GM19438 (cell line): ENCODE data around the gene ZFP36L1.

Experiments used
- ATAC-seq: cut with Tn5 transposase; IDR thresholded peaks from one replicate; pipeline ENCODE4 v1.9.1; 2021; ENCODE audit warnings: low read depth; ENCODE audit not compliant: unreplicated experiment

The ZFP36L1 gene

DNA sequence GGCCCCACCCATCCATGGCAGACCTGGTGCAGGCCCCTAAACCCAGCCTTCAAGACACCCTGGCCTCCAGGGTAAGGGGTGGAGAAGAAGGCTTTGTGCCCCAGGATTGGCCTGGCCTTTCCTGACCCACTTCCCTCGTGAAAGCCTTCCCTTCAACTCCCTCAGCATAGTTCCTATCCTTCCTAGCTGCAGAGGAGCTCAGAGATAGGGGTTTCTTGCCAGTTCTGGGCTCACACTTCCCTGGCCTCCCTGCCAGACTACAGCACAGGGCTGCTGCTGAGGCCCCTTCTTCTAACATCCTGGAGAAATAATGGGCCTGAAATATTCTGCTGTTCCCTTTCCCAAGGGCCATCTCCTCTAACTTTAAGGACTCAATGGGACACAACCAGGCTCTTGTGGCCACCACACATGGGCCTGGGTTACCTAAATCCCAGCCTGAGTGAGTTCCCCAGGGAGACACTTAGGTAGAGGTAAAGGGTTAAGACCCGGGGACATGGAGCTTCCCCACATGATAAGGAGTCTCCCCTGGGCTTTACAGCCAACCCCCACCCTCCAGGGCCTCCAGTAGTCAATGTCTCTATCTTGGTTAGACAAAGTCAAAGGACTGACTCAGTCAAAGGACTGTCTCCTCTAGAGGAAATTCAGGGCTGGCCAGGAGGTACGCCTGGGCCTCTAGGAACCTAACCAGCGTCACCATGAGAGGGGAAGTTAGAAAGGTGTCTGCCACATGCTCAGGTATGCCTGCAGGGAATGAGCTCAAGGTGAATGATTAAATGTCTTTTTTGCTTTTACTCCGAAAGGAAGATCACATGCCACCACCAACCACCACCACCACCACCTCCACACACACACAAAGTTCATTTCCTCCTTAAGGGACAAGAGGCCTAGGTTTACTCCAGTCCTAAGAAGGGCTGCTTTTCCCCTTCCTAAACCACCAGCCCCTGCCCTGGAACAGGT, 7.1 kb downstream of the ZFP36L1 start:
- ATAC-seq, result no peak

DNA sequence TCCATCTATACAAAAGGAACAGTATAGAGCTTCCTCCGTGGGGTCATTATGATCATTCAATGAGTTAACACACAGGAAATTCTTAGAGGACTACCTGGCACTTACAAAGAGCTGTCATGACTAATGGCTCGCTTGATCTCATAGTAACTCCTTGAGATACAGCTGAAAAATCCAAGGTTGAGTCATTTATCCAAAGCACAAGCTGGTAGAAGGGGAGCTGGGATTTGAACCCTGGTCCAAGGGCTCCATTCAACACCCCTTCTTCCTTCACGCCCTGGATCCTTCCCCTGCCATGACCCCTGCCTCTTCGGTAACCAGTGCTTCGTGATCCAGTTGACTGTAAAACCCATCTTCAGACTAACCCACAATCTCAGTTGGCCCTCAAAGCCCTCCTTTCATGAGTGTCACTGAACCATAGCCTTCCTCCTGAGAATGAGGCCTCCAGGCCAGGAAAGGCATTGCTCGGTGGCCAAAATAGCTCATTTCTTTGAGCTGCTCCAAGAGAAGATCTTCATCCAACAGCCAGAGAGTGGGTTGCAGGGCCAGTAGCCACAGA, 7.8 kb downstream of the ZFP36L1 start:
- ATAC-seq, result no peak

DNA sequence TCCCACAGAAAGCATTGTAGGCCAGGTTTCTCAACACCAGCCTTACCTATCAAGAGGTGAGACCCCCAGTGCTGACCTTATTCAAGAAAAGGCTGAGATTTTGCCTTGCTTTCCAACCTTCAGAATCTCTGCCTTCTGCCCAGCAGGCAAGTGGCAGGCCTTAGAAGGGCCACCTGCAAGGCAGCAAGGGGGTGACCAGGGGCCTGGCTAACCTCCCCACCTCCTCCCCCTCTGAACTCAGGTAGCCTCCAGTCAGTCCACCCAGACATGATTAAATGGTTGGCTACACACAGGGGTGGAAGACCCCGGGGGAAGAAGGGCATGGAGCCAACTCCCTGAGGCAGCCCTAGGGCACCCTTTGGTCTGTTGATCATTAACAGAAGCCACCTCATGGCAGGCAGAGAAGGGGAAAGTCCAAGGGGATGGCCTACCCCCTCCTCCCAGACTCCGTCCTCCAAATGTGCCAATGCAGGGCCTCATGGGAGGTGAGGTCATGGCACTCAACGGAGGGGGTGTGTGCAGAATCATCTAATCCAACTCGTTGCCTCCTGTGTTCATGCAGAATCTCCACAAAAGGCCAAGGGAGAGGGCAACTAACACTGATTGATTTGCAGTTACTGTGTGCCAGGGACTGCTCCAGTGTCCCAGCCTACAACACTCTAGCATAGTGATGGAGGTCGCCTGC, 8.5 kb downstream of the ZFP36L1 start:
- ATAC-seq, result no peak

DNA sequence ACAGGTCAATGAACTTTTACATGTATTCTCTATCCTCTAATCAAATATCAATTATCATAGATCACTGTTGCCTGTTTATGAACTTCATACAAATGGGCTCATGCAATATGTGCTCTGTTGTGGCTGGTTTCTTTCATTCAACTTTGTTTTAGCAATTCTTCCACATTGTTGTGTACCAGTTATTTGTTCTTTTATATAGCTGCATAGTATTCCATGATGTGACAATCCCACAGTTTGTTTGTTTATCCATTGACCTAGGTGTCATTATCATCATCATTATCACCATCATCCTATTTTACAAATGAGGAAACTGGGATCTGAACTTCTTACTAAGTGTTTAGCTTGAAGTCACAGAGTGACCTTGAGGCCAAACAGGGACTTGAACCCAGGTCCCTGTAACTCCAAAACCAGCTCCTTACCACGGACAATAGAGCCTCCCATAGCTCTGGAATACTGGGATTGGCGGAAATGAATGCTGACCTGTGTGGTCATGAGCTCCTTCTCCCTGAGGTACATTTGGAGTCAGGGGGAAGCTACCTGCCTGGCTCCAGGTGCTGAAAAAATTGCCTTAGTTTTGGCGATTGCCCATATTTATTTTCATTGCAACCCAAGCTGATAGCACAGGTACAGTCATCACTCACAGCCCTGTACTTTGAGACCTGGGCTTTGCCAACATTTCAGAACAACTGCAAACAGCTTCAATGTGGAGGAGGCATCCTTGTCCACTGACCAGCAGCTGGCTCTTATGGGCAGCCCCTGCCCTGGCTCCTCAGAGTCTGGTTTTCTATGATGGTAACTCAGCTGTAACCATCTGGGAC, 9.2 kb downstream of the ZFP36L1 start:
- no peak for ATAC-seq

DNA sequence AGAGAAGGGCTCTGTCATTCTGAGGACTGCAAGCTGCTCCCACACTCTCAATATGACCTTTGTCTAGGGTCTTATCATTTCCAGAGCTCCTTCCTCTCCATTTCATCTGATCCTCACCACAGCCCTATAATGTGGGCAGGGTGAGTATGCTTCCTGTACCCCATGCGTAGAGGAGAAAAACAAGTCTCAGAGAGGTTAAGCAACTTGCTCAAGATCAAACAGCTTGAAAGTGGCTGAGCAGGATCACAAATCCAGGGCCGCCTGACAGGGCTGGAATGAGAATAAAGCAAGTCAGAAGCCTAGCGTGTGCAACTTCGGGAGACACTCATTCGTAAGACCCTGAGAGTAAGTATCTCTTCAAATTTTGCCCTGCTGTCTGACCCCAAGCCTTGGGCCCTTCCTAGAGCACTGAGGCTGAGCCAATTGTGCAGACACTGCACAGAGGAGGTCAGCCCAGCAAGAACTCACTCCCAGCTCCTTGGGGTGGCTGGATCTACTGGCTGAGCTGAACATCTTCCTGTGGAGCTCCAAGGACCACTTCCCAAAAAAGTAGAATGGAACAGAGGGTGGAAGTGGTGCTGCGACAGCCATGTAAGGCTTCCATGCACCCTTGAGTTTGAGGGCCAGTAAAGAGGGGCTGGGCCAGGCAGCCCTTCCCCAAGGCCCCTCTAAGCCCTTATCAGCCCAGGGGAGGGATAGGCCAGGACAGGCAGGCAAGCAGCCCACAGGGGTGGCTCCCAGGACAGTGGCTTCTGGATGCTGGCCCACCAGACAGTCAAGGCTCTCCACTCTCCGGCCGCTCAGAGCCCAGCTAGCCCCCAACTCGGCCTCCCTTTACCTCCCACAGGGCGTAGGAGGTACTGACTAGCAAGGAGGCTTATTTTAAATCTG, 10.5 kb downstream of the ZFP36L1 start:
- no peak for ATAC-seq

DNA sequence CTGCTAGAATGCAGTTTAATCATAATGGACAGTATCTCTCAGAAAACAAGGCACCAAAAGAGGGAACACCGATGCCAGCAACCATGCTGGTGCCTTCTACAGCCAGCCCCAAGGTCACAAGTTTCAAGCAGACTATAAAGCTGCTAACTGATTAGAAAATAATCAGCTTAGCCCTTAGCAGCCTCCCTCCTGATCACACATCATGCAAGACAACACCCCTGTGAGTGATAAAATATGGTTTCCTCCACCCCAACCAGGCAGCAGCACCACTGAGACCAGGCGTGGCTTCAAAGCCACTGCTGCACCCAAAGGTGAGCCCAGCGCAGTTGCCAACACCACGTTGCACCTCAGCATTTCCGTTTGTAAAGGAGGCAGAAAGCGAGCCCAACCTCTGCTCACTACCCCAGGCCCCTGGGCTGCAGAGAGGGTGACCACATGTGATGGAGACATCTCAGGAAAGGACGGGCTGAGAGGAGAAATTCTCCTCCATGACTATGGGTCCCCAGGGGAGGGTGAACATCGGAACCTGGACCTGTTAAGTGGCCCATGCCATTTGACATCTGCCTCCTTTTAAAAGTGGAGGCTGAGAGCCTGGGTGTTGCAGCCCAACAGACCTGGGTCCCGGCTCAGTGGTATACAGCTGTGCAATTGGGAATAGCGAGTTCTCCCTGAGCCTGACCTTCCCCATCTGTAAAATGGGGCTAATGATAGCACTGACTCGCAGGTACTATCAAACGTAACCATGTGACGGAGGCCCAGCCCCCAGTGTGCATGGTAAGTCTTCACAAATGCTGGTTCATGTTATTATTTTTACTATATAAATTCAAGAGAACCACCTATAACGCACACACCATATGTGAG, 11.5 kb downstream of the ZFP36L1 start:
- no peak for ATAC-seq

DNA sequence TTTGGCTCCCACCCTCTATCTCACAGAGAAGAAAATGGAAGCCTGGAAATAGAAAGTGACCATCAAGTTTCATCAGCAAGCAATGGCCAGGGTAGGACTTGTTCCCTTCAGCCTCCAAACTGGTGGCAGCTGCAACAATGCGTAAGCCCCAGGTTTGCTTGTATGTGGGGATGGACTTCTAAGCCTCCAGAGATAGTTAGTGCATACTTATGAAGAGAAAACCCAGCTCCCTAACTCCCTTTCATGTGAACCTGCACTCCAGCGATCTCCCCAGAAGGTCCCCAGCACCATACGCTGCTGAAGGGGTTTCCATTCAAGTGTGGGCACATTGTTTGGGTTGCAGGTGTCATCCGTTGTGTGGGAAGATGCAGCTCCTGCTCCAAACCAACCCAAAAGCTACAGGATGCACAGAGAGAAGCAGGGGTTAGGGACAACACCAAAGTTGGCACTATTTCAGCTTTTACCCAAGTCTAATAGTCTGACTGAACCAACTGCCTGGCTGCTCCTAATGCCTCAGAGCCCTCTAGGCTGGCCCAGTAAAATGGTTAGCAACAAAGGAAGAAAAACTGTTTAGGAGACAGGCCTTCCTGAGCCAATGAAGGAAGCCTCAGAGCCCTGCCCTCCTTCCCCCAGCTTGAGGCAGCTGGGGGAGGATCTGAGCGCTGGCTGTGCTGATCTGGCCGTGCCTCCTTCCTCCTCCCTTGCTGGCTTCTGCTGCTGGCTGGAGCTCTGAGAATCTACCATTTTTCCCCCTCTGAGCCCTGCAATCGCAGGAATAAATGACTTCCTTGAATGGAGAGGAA, 12.3 kb downstream of the ZFP36L1 start:
- ATAC-seq, result no peak

DNA sequence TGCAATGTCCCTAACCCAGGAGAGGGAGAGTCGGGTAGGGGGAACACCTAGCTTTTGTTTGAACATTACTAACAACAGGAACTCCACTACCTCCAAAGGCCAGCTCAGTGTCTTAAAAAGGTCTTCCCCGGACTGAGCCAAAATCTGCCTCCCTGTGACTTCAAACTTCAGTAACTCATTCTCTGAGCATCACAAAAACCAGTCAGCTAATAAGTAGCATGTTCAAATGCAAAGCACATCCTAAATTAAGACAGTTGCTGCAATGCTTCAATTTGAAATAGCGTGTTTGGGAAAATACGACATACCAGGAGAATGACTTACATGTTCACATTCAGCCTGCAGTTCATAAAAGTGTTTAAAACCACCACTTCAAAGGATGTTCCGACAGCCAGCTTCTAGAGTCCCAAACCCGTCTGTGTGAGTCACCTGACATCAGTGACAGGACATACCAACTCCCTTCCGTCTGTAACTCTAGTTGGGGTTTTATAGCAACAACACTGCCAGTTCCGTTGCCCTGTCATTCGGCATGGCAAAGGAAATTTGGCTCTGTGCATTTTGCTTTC, 13.0 kb downstream of the ZFP36L1 start:
- ATAC-seq, result no peak

DNA sequence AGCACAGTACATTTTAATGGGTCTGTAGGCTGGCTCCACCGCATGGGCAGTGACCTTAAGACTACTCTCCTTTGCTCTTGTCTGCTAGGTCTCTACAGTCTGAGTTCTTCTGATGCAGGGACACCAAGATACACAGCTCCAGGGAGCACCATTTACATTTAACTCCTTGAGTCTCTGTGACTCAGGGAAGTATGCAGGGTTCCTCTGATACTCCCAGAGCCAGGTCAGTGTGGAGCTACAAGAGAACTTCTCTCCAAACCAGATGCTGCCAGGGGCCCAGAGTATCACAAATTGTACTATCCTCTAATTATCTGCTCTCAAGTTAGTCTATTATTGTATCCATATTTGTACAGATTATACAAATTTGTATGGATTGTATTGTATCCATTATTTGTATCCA, 15.2 kb downstream of the ZFP36L1 start:
- ATAC-seq, result no peak

DNA sequence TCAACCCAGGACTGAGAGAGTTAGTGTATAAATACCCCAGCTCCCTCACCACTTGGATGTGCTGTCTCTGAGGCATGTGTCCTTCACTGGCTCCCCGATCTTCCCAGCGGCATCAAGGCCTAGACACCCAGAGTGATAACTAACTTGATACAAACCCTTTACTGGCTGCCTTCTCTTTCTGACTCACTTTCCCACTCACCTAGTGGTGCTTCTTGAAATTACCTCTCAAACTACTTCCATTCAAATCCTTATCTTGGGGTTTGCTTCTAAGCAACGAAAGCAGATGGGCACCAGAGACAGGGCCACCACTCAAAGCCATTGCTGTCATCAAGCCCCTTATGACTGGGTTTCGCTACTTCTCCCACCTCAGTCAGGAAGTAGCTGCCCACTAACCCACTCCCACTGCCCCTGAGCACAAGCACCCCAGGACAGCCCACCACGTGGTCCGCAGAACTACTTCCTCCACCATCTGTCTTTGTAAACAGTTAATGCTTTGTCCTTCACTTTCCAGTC, 17.2 kb downstream of the ZFP36L1 start:
- ATAC-seq, result no peak

DNA sequence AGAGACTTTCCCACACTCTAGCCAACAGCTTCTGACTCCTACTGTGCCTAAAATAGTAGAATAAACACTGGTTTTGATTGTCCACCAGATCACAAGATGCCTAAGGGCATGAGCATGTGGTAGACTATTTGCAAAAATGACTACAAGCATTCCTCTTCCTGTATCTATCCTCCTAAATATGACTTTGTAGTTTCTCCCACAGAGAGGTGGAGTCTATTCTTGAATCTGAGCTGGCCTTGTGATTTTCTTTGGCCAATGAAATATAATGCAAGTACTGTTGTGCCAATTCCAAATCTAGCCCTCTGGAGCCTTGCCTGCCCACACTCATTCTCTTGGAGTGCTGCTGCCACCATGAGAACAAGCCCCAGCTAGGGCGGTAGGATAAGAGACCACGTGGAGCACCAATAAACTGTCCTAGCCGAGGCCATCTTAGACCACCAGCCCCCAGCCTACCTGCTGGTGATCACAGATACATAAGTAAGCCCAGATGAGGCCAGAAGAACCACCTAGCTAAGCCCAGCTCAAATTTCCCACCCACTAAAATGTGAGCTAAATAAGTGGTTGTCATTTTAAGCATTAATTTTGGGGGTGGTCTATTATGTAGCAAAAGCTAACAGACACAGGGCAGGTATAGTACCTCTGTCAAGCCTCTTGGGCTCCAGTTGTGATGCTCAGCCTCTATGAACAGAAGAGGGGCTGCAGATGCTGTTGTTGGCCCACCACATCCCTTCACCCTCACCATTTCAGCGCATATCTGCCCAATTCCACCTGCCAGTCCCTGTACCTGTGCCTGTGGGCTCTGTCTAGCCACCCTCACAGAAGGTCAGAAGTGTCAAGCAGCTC, 17.9 kb downstream of the ZFP36L1 start:
- no peak for ATAC-seq

DNA sequence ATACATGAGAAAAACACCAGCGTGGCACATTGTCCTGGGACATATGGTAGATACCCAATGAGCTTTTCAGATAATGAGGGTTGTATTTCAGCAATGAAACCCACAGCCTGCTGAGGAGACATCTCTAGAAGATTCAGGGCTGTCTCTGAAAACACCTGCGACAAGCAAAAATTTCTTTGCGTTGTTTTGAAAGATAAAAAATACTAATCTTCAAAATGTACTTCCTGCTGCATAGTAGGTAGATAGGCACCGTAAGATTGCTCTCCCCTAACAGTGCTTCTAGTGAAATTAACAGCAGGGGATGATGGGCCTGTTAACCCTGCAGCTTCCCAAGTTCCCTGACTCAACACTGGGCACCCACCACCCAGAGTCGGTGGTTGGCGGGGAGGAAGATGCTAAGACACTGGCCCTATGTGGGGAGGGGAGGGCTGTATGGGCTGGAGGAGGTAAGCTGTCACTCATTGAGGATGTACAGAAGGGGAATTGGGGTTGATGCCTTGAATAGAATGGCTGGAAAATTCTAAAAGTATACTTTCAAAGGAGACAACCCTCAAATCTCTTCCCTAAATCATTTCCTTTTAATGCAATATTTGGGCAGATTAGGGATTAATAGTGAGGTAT, 20.0 kb downstream of the ZFP36L1 start:
- no peak for ATAC-seq

DNA sequence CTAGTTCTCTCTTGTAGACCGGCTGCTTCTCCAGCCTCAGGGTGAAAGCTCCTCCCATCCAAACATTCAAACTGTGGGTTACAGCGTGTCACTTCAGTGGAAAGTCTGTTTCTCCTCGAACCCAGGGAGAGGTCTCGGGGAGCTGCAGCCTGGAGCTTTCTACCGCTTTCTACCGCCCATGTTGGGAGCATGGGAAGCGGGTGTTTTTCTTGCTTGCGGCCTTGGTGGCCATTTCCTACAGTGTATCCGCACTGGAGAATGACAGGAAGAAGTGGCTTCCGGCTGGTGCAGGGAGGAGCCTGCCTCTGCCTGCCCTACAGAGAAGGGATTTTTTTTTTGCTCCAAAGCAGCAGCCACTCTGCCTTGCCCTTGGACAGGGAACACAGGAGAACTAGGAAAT, 21.2 kb downstream of the ZFP36L1 start:
- ATAC-seq, result no peak

DNA sequence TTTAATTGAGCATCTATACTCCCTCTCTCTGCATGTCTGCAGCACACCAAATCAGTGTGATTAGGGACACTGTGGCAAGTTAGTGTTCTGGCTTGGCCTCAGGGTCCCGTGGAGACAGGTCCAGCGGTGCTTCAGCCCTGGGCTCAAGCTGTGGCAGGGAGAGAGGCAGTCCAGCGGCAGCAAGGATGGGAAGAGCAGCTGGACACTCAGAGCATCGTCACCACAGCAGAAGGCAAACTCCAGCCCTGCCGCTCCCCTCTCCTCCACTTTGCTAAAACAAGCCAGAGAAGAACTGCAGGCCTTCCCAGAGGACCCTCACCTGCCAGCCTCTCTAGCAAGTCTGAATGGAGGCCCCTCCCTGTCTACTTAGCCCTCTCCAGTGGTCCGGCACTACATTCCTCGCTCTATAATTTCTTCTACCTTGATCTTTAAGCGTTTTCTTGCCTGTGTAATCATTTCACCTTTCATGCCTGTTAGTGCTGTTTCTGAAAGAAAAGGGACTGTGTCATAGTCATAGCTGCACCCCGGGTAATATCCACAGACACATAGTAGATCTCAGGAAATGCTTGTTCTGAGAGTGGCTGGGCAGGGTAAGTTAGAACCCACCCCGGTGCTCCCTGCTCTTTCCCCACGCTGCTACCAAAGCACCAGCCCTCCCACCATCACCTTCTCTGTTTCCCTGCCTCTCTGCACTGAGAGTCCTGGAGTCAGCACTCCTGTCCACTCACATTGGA, 22.1 kb downstream of the ZFP36L1 start:
- no peak for ATAC-seq

DNA sequence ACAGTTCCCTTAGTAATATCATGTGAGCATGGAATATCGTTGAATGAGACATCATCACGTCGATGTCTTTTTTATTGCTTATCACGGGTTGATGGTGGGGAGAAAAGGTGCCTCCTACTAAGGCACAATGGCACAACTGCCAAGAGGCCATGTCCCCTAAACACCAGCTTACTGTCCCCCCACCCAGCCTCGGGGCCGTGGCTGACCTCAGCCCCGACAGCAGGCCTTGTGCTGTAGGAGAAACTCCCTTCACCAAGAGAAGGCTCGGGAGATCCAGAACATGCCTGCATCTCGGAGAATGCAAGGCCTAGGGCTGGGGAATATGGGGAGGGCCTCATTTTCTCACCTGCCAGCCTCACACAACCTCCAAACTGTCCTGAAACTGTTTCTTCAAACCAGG, 22.8 kb downstream of the ZFP36L1 start:
- no peak for ATAC-seq

DNA sequence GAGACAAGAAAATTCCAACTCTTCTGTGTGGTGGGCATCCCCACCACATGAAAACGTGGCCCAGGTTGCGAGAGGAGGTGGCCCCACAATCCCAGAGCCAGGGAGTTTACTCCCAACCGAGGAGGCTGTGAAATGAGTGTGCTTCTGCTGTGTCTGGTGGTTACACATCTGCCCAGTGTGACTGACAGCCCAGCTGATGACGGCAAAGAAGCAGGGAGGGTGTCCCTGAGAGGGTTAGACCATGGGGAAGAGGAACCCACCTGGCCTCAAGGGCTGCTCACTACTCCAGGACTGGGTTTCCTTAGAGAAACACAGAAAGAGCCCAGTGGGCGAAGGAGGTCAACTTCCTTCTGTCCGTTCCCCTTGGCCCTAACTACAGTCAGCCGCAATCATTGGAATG, 24.6 kb downstream of the ZFP36L1 start:
- ATAC-seq, result no peak
